Measurements from ENCODE around the gene LLGL2.

Gene LLGL2

GRCh38 chr17:75524269-75524969, 1.1 kb upstream of the LLGL2 start:
- H3K27ac Mint-ChIP-seq (ENCODE audit: low read depth) = no peak overlapping the region
- ATAC-seq (replicated peaks; ENCODE audit: extremely low read depth, poor library complexity, severe bottlenecking) = no peak
- H3K27me3 Mint-ChIP-seq = no peaks in the 10 kb centered on the region
- no peaks in the 10 kb centered on the region for H3K9me3 Mint-ChIP-seq
- peaks cover 11% of the 10 kb centered on the region for H3K4me1 Mint-ChIP-seq
- peak overlapping the region; percentile 81 for H3K4me3 Mint-ChIP-seq
- peaks cover 18% of the 10 kb centered on the region for H3K36me3 Mint-ChIP-seq (ENCODE audit: insufficient read depth)
- no peak for DNase-seq (ENCODE audit: low spot score in 2 of 2)

GRCh38 chr17:75525806-75526554, 483 bp downstream of the LLGL2 start:
- Mint-ChIP-seq H3K9me3 (no peaks in the 10 kb centered on the region), H3K4me3 (peak overlapping the region; percentile 81), H3K36me3 (ENCODE audit: insufficient read depth) (peaks cover 14% of the 10 kb centered on the region), H3K27ac (ENCODE audit: low read depth) (no peak overlapping the region), H3K27me3 (no peaks in the 10 kb centered on the region), H3K4me1 (peaks cover 11% of the 10 kb centered on the region)
- ATAC-seq (replicated peaks; ENCODE audit: extremely low read depth, poor library complexity, severe bottlenecking) (peak; percentile 24), DNase-seq (ENCODE audit: low spot score in 2 of 2) (no peak)

- Mint-ChIP-seq H3K4me1 (peaks cover 11% of the 10 kb centered on the region), H3K4me3 (peak overlapping the region; percentile 81), H3K36me3 (ENCODE audit: insufficient read depth) (peaks cover 20% of the 10 kb centered on the region), H3K27ac (ENCODE audit: low read depth) (no peak overlapping the region), H3K27me3 (no peaks in the 10 kb centered on the region), H3K9me3 (no peaks in the 10 kb centered on the region)
- ATAC-seq (replicated peaks; ENCODE audit: extremely low read depth, poor library complexity, severe bottlenecking) (no peak), DNase-seq (ENCODE audit: low spot score in 2 of 2) (no peak)
Measured at GRCh38 chr17:75526555-75527270, 1.2 kb downstream of the LLGL2 start.

- no peak overlapping the region for H3K27ac Mint-ChIP-seq (ENCODE audit: low read depth)
- H3K36me3 Mint-ChIP-seq (ENCODE audit: insufficient read depth) = peaks cover 27% of the 10 kb centered on the region
- ATAC-seq (replicated peaks; ENCODE audit: extremely low read depth, poor library complexity, severe bottlenecking) (no peak), DNase-seq (ENCODE audit: low spot score in 2 of 2) (no peak)
- peaks cover 38% of the 10 kb centered on the region for H3K4me1 Mint-ChIP-seq
- no peaks in the 10 kb centered on the region for H3K27me3 Mint-ChIP-seq
- H3K9me3 Mint-ChIP-seq = no peaks in the 10 kb centered on the region
- H3K4me3 Mint-ChIP-seq = no peak overlapping the region
Measured at GRCh38 chr17:75530837-75531720, 5.6 kb downstream of the LLGL2 start.

GRCh38 chr17:75531721-75532072, 6.2 kb downstream of the LLGL2 start:
- DNase-seq (ENCODE audit: low spot score in 2 of 2) (no peak), ATAC-seq (replicated peaks; ENCODE audit: extremely low read depth, poor library complexity, severe bottlenecking) (no peak)
- no peak overlapping the region for H3K4me3 Mint-ChIP-seq
- no peaks in the 10 kb centered on the region for H3K27me3 Mint-ChIP-seq
- H3K27ac Mint-ChIP-seq (ENCODE audit: low read depth) = no peak overlapping the region
- H3K36me3 Mint-ChIP-seq (ENCODE audit: insufficient read depth) = peaks cover 24% of the 10 kb centered on the region
- no peaks in the 10 kb centered on the region for H3K9me3 Mint-ChIP-seq
- peaks cover 32% of the 10 kb centered on the region for H3K4me1 Mint-ChIP-seq

- ATAC-seq (replicated peaks; ENCODE audit: extremely low read depth, poor library complexity, severe bottlenecking) = peak; percentile 99
- Mint-ChIP-seq H3K27me3 (no peaks in the 10 kb centered on the region), H3K9me3 (no peaks in the 10 kb centered on the region), H3K4me1 (peaks cover 33% of the 10 kb centered on the region), H3K27ac (ENCODE audit: low read depth) (peak overlapping the region; percentile 93), H3K4me3 (peak overlapping the region; percentile 64), H3K36me3 (ENCODE audit: insufficient read depth) (peaks cover 32% of the 10 kb centered on the region)
- DNase-seq (ENCODE audit: low spot score in 2 of 2) = peak; percentile 50 to 74
Measured at GRCh38 chr17:75535119-75535537, 9.6 kb downstream of the LLGL2 start.

GRCh38 chr17:75535871-75536270, 10.4 kb downstream of the LLGL2 start:
- DNase-seq (ENCODE audit: low spot score in 2 of 2) = no peak
- ATAC-seq (replicated peaks; ENCODE audit: extremely low read depth, poor library complexity, severe bottlenecking) = no peak
- H3K4me3 Mint-ChIP-seq = peak overlapping the region; percentile 64

GRCh38 chr17:75536366-75536765, 10.9 kb downstream of the LLGL2 start:
- peaks cover 41% of the 10 kb centered on the region for H3K4me1 Mint-ChIP-seq
- H3K9me3 Mint-ChIP-seq = no peaks in the 10 kb centered on the region
- H3K36me3 Mint-ChIP-seq (ENCODE audit: insufficient read depth) = peaks cover 32% of the 10 kb centered on the region
- no peak for DNase-seq (ENCODE audit: low spot score in 2 of 2)
- H3K4me3 Mint-ChIP-seq = no peak overlapping the region
- ATAC-seq (replicated peaks; ENCODE audit: extremely low read depth, poor library complexity, severe bottlenecking) = no peak
- no peaks in the 10 kb centered on the region for H3K27me3 Mint-ChIP-seq
- H3K27ac Mint-ChIP-seq (ENCODE audit: low read depth) = peak overlapping the region; percentile 16

More at GRCh38 chr17:75535871-75536270, 10.4 kb downstream of the LLGL2 start:
- no peaks in the 10 kb centered on the region for H3K9me3 Mint-ChIP-seq
- peaks cover 37% of the 10 kb centered on the region for H3K4me1 Mint-ChIP-seq
- no peaks in the 10 kb centered on the region for H3K27me3 Mint-ChIP-seq
- peaks cover 32% of the 10 kb centered on the region for H3K36me3 Mint-ChIP-seq (ENCODE audit: insufficient read depth)
- peak overlapping the region; percentile 93 for H3K27ac Mint-ChIP-seq (ENCODE audit: low read depth)

GRCh38 chr17:75539967-75540729, 14.7 kb downstream of the LLGL2 start:
- Mint-ChIP-seq H3K4me1 (peaks cover 29% of the 10 kb centered on the region), H3K36me3 (ENCODE audit: insufficient read depth) (peaks cover 17% of the 10 kb centered on the region), H3K9me3 (no peaks in the 10 kb centered on the region), H3K4me3 (no peak overlapping the region), H3K27me3 (no peaks in the 10 kb centered on the region), H3K27ac (ENCODE audit: low read depth) (peak overlapping the region; percentile 79)
- no peak for ATAC-seq (replicated peaks; ENCODE audit: extremely low read depth, poor library complexity, severe bottlenecking)
- no peak for DNase-seq (ENCODE audit: low spot score in 2 of 2)

GRCh38 chr17:75540923-75541503, 15.5 kb downstream of the LLGL2 start:
- peaks cover 20% of the 10 kb centered on the region for H3K4me1 Mint-ChIP-seq
- peaks cover 17% of the 10 kb centered on the region for H3K36me3 Mint-ChIP-seq (ENCODE audit: insufficient read depth)
- H3K4me3 Mint-ChIP-seq = no peak overlapping the region
- DNase-seq (ENCODE audit: low spot score in 2 of 2) = no peak
- H3K9me3 Mint-ChIP-seq = no peaks in the 10 kb centered on the region
- H3K27me3 Mint-ChIP-seq = no peaks in the 10 kb centered on the region
- H3K27ac Mint-ChIP-seq (ENCODE audit: low read depth) = peak overlapping the region; percentile 79
- no peak for ATAC-seq (replicated peaks; ENCODE audit: extremely low read depth, poor library complexity, severe bottlenecking)

- DNase-seq (ENCODE audit: low spot score in 2 of 2) = no peak
- Mint-ChIP-seq H3K9me3 (no peaks in the 10 kb centered on the region), H3K27ac (ENCODE audit: low read depth) (no peak overlapping the region), H3K4me1 (peaks cover 20% of the 10 kb centered on the region), H3K4me3 (no peak overlapping the region), H3K27me3 (no peaks in the 10 kb centered on the region), H3K36me3 (ENCODE audit: insufficient read depth) (peaks cover 14% of the 10 kb centered on the region)
- no peak for ATAC-seq (replicated peaks; ENCODE audit: extremely low read depth, poor library complexity, severe bottlenecking)
Measured at GRCh38 chr17:75542229-75542628, 16.7 kb downstream of the LLGL2 start.

All from central memory CD8-positive, alpha-beta T cell (primary cell).